Naive thymus-derived CD4-positive, alpha-beta T cell (primary cell): ENCODE results near the gene ASPSCR1. TPM values are rescaled to one million over a fixed set of nuclear protein-coding genes. Genes with fewer than 3 reads are reported as not detected.

Source experiments
- ATAC-seq: fragments of 150-1000 bp; cut with Tn5 transposase; 2 replicates; pipeline ENCODE4 v1.10.0; 2021; ENCODE audit warnings: mild to moderate bottlenecking, moderate library complexity
- CTCF ChIA-PET: fragments of 350-600 bp; sonication (Branson Sonifier 250); formaldehyde crosslinking; loops from one replicate; lab custom pipeline; 2021; ENCODE audit warnings: antibody characterized with exemption; lab: Charles Lee
- POLR2A ChIA-PET: fragments of 350-600 bp; sonication (Branson Sonifier 250); formaldehyde crosslinking; loops from one replicate; lab custom pipeline; 2021; ENCODE audit warnings: antibody characterized with exemption, inconsistent platforms; lab: Charles Lee
- DNase-seq, 9 donors: peaks; one replicate each; pipeline versions ENCODE4 v3.0.0 to v3.0.0-alpha.2; 2020 to 2022; ENCODE audit warnings: mixed read lengths in 1 of 9
- H3K27ac ChIP-seq: one replicate; pipeline ENCODE4 v1.7.0; 2013; ENCODE audit warnings: mild to moderate bottlenecking, low read depth, low read length, moderate library complexity
- H3K27me3 ChIP-seq, 2 donors: one replicate each; pipeline ENCODE4 v1.7.0; 2013; ENCODE audit warnings: low read length in 2 of 2, mild to moderate bottlenecking in 2 of 2, moderate library complexity in 2 of 2; ENCODE audit not compliant: control insufficient read depth in 2 of 2, insufficient read depth in 2 of 2
- H3K36me3 ChIP-seq, 3 experiments: 1 replicate in 2 of 3; 2 replicates in 1 of 3; pipeline ENCODE4 v1.7.0; 2013; ENCODE audit warnings: low read length in 3 of 3, mild to moderate bottlenecking in 3 of 3, moderate library complexity in 1 of 3; ENCODE audit not compliant: insufficient read depth in 3 of 3, control insufficient read depth in 2 of 3
- H3K4me1 ChIP-seq, 2 donors: one replicate each; pipeline ENCODE4 v1.7.0; 2013; ENCODE audit warnings: low read length in 2 of 2, mild to moderate bottlenecking in 2 of 2, moderate library complexity in 1 of 2; ENCODE audit not compliant: control insufficient read depth in 2 of 2, insufficient read depth in 2 of 2
- H3K4me3 ChIP-seq: 2 replicates; pipeline ENCODE4 v1.7.0; 2013; ENCODE audit warnings: mild to moderate bottlenecking, low read length
- H3K9me3 ChIP-seq, 3 experiments: 1 replicate in 2 of 3; 2 replicates in 1 of 3; pipeline ENCODE4 v1.7.0; 2013; ENCODE audit warnings: low read length in 3 of 3; ENCODE audit not compliant: control insufficient read depth in 2 of 3
- H3K27ac Mint-ChIP-seq, 9 donors: one replicate each; pipeline ENCODE4 v1.8.0; 2020 to 2022; ENCODE audit warnings: mixed read lengths in 9 of 9, mild to moderate bottlenecking in 8 of 9, moderate library complexity in 5 of 9, inconsistent platforms in 2 of 9
- H3K27me3 Mint-ChIP-seq, 5 donors: one replicate each; pipeline ENCODE4 v1.8.0; 2021 to 2022; ENCODE audit warnings: mixed read lengths in 5 of 5, mild to moderate bottlenecking in 1 of 5
- H3K36me3 Mint-ChIP-seq, 5 donors: one replicate each; pipeline ENCODE4 v1.8.0; 2020 to 2022; ENCODE audit warnings: mixed read lengths in 5 of 5, mild to moderate bottlenecking in 3 of 5, inconsistent platforms in 1 of 5
- H3K4me1 Mint-ChIP-seq, 7 donors: one replicate each; pipeline ENCODE4 v1.8.0; 2020 to 2022; ENCODE audit warnings: mixed read lengths in 7 of 7, mild to moderate bottlenecking in 3 of 7, inconsistent platforms in 1 of 7
- H3K4me3 Mint-ChIP-seq, 10 donors: one replicate each; pipeline ENCODE4 v1.8.0; 2020 to 2022; ENCODE audit warnings: mild to moderate bottlenecking in 10 of 10, mixed read lengths in 10 of 10, moderate library complexity in 6 of 10, inconsistent platforms in 2 of 10
- H3K9me3 Mint-ChIP-seq, 11 donors: one replicate each; pipeline ENCODE4 v1.8.0; 2020 to 2022; ENCODE audit warnings: mixed read lengths in 11 of 11, mild to moderate bottlenecking in 4 of 11, inconsistent platforms in 1 of 11, moderate library complexity in 1 of 11
- intact Hi-C, 2 donors: fragments of 100-400 bp; cut with micrococcal nuclease; formaldehyde crosslinking; loops; one replicate each; pipeline ENCODE4 v1.15.1; 2023
- polyA plus RNA-seq, 2 donors: library from polyadenylated mRNA; unstranded; fragments of 300-500 nt; fragmentation: Illumina TruSeq; gene quantifications; one replicate each; pipeline ENCODE4 v1.2.3, GENCODE V29; 2021
- total RNA-seq, 6 experiments: library from RNA in 5 of 6; stranded (reverse) in 5 of 6; gene quantifications; 1 replicate in 5 of 6; 2 replicates in 1 of 6; pipeline ENCODE4 v1.2.3 and lab custom pipeline; 2021 to 2026

The ASPSCR1 gene
- total and polyA plus RNA-seq, 7 experiments from 2014 or later, result 24.2 to 46.7 (median 38.0) TPM

DNA sequence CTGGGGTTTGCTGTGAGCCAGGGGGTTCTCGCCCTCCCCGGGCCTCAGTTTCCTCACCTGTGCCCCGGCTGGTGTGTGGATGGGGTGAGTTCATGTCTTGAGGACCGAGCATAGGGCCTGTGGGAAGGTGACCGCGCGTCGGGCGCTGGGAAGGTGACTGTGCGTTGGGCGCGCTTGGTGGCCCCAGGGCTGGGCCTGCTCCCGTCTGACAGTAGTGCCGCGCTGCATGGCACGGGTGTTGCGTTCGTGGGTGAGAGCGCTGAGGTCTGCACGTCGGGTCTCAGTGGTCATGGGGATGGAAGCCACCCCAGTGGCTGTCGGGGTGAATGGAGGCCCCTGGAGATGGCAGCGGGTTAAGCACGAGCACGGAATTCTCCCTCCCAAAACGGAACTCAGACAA, 9.2 kb downstream of the ASPSCR1 start:
- no peak overlapping the region for H3K4me3 Mint-ChIP-seq
- ChIA-PET CTCF (no interaction called here), POLR2A (no interaction called here)
- intact Hi-C loops, result no loop called here
- H3K27ac Mint-ChIP-seq, result no peak overlapping the region
- no peak for DNase-seq
- no peak overlapping the region for H3K4me3 ChIP-seq
- H3K9me3 ChIP-seq, result no peaks in the 10 kb centered on the region
- no peaks in the 10 kb centered on the region for H3K4me1 ChIP-seq
- H3K36me3 Mint-ChIP-seq, result peaks cover 5 to 32% (median 8%) of the 10 kb centered on the region in 5 donors
- ATAC-seq, result no peak
- peaks cover 0 to 57% (median 8%) of the 10 kb centered on the region in 3 experiments for H3K36me3 ChIP-seq
- H3K27ac ChIP-seq, result no peak overlapping the region
- no peaks in the 10 kb centered on the region for H3K27me3 ChIP-seq
- no peaks in the 10 kb centered on the region for H3K27me3 Mint-ChIP-seq
- H3K9me3 Mint-ChIP-seq, result peaks cover 0 to 2% (median 0%) of the 10 kb centered on the region in 11 donors
- H3K4me1 Mint-ChIP-seq, result peaks cover 10 to 28% (median 18%) of the 10 kb centered on the region in 7 donors

DNA sequence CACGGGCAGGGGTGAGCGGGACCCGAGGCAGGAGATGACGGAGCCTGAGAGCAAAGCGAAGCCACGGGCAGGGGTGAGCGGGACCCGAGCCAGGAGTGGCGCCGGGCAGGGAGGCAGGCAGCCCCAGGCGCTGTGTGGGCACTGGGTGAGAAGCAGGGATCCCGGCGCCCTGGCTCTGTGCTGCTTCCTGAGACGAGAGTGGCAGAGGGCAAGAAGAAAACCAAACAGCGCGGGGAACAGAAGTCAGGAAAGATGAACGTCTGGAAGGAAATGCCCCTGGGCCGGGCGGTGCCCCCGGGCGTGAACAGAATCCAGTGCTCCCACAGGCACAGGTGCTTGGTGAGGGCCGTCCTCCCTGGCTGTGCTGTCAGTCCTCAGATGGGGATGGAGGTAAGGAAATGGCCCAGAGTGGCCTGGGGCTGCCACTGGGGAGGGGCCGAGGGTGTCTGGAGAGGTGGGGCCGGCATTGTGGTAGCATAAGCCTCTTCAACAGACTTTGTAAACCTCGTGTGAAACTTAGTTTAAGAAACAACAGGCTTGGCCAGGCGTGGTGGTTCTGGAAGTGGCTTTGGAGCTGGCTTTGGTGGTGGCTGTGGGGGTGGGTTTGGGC, 9.8 kb downstream of the ASPSCR1 start:
- POLR2A ChIA-PET, result no interaction called here
- CTCF ChIA-PET, result no interaction called here
- no peaks in the 10 kb centered on the region for H3K9me3 ChIP-seq
- Mint-ChIP-seq H3K27me3 (no peaks in the 10 kb centered on the region), H3K36me3 (peaks cover 5 to 30% (median 8%) of the 10 kb centered on the region in 5 donors), H3K4me1 (peaks cover 8 to 24% (median 19%) of the 10 kb centered on the region in 7 donors), H3K9me3 (peaks cover 0 to 2% (median 0%) of the 10 kb centered on the region in 11 donors), H3K4me3 (no peak overlapping the region), H3K27ac (no peak overlapping the region)
- DNase-seq (no peak), ATAC-seq (no peak)
- intact Hi-C loops, result no loop called here
- H3K27ac ChIP-seq, result no peak overlapping the region
- no peak overlapping the region for H3K4me3 ChIP-seq
- no peaks in the 10 kb centered on the region for H3K27me3 ChIP-seq
- H3K4me1 ChIP-seq, result no peaks in the 10 kb centered on the region
- H3K36me3 ChIP-seq, result peaks cover 0 to 63% (median 8%) of the 10 kb centered on the region in 3 experiments

DNA sequence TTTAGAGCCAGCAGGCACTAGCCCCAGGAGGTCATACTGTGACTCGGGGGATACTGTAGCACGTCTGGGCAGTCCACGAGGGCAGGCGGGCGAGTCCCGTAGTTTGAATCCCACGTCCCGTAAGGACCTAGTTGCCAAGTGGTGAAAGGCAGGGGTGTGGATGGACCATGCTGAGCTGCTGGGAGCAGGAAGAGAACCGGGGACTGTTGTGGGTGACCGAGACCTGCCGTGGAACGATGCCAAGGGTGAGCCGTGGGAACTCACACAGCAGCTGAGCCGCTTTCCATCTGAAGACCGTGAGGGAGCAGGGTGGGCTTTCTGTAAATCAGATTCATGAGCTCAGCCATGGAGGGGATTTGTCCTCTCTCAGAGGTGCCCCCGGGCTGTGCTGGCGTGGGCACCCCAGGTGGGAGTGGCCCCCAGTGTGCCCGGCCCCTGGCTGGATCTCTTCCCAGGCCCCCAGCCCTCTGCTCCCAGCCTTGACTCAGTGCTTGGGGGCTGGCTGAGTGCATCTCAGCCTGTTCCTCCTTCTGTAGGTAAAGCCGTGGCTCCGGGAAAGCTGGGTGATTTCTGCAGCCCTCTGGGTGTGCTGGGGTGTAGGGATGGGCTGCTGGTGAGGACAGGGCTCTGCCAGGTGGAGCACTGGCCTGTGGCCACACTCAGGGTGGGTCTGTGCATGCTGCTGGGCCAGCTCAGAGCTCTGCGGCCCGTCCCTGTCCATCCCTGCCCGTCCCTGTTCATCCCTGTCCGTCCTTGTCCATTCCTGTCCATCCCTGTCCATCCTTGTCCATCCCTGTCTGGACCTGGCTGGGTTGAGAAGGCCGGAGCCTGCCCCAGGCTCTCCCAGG, 13.6 kb downstream of the ASPSCR1 start:
- POLR2A ChIA-PET, result no interaction called here
- ATAC-seq, result no peak
- intact Hi-C loops, result no loop called here

DNA sequence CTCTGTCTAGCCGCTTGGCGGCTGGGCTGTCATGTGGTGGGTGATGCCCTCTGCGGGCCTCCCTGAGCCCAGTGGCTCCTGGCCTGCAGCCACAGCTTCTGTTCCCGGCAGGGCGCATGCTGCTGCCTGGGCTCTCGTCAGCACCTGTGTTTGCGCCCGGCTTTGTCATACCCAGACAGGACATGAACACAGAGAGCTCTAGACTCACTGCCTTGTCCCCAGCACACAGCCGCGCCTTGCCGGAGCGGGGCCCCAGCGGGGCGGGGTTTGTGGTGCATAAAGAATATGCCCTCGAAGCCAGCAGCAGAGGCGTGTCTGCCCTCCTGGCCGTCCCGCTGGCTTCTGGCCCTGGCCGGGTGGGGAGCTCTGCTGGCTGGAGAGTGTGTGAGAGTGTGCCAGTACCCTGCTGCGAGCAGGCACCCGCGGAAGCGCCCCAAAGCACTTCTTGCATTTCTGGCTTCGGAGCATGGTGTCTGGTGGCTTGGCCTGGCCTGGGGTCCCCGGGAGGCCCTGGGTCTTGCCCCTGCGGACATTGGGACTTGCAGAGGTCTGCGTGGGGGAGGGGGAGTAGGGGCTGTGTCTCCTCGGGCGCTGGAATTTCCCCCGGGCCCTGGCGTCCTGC, 14.4 kb downstream of the ASPSCR1 start:
- intact Hi-C loops, result no loop called here
- ChIA-PET POLR2A (no interaction called here), CTCF (no interaction called here)
- no peak overlapping the region for H3K4me3 Mint-ChIP-seq
- Histone ChIP-seq H3K9me3 (no peaks in the 10 kb centered on the region), H3K27ac (no peak overlapping the region), H3K4me1 (no peaks in the 10 kb centered on the region), H3K4me3 (no peak overlapping the region), H3K36me3 (peaks cover 0 to 38% (median 0%) of the 10 kb centered on the region in 3 experiments), H3K27me3 (no peaks in the 10 kb centered on the region)
- H3K36me3 Mint-ChIP-seq, result peaks cover 0 to 14% (median 0%) of the 10 kb centered on the region in 5 donors
- H3K27ac Mint-ChIP-seq, result no peak overlapping the region
- peaks cover 0 to 12% (median 5%) of the 10 kb centered on the region in 7 donors for H3K4me1 Mint-ChIP-seq
- DNase-seq (no peak), ATAC-seq (no peak)
- no peaks in the 10 kb centered on the region for H3K27me3 Mint-ChIP-seq
- no peaks in the 10 kb centered on the region for H3K9me3 Mint-ChIP-seq

More for the DNA sequence above, 13.6 kb downstream of the ASPSCR1 start:
- Mint-ChIP-seq H3K9me3 (no peaks in the 10 kb centered on the region), H3K4me3 (no peak overlapping the region), H3K27ac (no peak overlapping the region), H3K4me1 (peaks cover 0 to 14% (median 5%) of the 10 kb centered on the region in 7 donors), H3K36me3 (peaks cover 0 to 14% (median 0%) of the 10 kb centered on the region in 5 donors), H3K27me3 (no peaks in the 10 kb centered on the region)
- CTCF ChIA-PET, result interaction anchor here (1.1 kb wide), 1 partner anchor 32 kb away, joined by 3 read pairs; no protein-coding TSS in a partner anchor
- H3K36me3 ChIP-seq, result peaks cover 0 to 36% (median 0%) of the 10 kb centered on the region in 3 experiments
- no peak for DNase-seq
- H3K4me1 ChIP-seq, result no peaks in the 10 kb centered on the region
- no peaks in the 10 kb centered on the region for H3K9me3 ChIP-seq
- no peaks in the 10 kb centered on the region for H3K27me3 ChIP-seq
- H3K4me3 ChIP-seq, result no peak overlapping the region
- H3K27ac ChIP-seq, result no peak overlapping the region

DNA sequence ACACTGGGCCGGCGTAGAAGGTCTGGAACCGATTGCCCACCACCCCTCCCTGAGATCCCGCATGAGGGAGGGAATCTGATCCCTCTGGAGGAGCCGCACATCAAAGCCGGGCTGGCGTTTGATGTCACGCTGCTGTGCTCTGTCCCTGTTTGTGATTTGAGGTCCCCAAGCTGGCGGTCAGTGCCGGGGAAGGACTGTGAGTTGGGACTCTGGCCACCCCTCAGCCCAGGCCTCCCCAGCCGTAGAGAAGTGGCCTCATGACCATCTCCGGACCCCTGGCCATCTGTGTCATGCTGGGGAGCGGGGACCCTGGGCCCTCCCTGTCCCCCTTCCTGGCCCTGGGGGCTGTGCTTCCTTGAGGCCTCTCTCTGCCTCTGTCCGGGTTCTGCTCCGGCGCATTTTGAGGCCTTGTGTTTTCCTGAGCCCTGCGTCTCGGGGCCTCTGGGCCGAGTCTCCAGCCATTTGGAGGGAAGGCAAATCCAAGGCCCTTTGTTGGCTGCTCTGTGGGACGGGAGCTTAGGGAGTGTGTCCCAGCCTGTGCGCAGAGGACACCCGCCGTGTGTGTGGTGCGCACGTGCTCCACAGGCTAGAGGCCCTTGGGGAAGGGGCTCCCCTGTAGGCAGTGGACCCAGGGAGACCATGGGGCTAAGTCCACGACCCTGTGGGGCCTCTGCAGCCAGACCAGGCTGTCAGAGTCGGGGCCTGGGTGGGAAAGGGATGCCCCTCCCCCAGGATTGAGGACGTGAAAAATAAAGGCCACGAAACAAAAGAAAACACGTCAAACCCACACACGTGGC, 15.1 kb downstream of the ASPSCR1 start:
- H3K27me3 ChIP-seq, result no peaks in the 10 kb centered on the region
- H3K9me3 ChIP-seq, result no peaks in the 10 kb centered on the region
- peaks cover 0 to 8% (median 5%) of the 10 kb centered on the region in 7 donors for H3K4me1 Mint-ChIP-seq
- no peak overlapping the region for H3K27ac ChIP-seq
- peaks cover 0 to 12% (median 0%) of the 10 kb centered on the region in 5 donors for H3K36me3 Mint-ChIP-seq
- peaks cover 0 to 41% (median 0%) of the 10 kb centered on the region in 3 experiments for H3K36me3 ChIP-seq
- intact Hi-C loops, result no loop called here
- H3K27me3 Mint-ChIP-seq, result no peaks in the 10 kb centered on the region
- no peaks in the 10 kb centered on the region for H3K4me1 ChIP-seq
- no peak overlapping the region for H3K27ac Mint-ChIP-seq
- DNase-seq, result no peak
- no peak for ATAC-seq
- peak overlapping the region in 1 of 10 donors; percentile 21 for H3K4me3 Mint-ChIP-seq
- ChIA-PET CTCF (no interaction called here), POLR2A (no interaction called here)
- H3K4me3 ChIP-seq, result no peak overlapping the region
- no peaks in the 10 kb centered on the region for H3K9me3 Mint-ChIP-seq
